HG02981 (cell line): ENCODE data around the gene CNR2.
"Not testable (repeated sequence)": the region's sequence is repeated elsewhere in the genome, so short reads cannot be mapped to it uniquely, and the experiment has no call there.

Experiments
- ATAC-seq: cut with Tn5 transposase; IDR thresholded peaks from one replicate; pipeline ENCODE4 v1.9.1; 2021; ENCODE audit warnings: mild to moderate bottlenecking, moderate library complexity; ENCODE audit not compliant: unreplicated experiment

The CNR2 gene

DNA sequence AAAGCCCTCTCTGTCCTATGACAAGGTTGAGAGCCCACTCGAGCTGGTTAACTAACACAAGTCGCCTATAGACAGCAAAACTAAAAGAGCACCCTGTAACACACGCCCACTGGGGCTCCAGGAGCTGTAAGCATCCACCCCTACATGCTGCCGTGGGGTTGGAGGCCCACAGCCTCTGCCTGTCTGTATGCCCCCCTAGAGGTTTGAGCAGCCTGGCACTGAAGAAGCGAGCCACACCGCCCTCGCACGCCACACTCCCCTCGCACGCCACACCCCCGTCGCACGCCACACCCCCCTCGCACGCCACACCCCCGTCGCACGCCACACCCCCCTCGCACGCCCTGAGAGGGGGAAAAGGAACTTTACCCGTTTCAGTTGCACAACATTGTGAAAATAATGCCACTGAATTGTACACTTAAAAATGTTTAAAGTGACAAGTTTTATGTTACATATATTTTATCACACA is 74.7 kb downstream of the CNR2 start:
- ATAC-seq: peak; percentile 79

DNA sequence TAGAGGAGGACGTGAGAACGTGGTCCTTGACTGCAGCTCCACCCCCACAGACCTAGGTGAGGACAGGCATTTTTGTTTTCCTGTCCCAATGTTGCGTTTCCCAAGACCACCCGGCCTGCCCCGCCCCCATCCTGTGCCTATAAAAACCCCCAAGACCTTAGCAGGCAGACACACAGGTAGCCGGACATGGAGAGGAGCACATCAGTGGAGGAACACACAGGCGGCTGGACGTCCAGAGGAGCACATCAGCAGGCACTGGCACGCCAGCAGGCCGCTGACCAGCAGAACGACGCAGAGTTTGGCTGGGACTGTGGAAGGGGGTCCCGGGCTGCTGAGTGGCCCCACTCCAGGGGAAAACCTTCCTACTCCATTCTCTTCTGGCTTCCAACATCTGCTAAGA is 75.3 kb downstream of the CNR2 start:
- no peak for ATAC-seq

DNA sequence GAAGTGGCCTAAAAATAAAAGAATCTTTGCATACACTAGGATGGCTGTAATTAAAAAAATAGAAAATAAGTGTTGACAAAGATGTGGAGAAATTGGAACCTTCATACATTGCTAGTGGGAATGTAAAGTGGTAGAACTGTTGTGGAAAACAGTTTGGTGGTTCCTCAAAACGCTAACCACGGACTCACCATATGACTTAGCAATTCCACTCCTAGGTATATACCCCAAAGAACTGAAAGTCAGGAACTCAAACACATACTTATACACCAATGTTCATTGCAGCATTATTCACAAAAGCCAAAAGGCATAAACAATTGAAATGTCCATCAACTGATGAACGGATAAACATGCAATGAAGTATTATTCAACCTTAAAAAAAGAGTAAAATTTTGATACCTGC is 77.1 kb downstream of the CNR2 start:
- ATAC-seq: no peak

DNA sequence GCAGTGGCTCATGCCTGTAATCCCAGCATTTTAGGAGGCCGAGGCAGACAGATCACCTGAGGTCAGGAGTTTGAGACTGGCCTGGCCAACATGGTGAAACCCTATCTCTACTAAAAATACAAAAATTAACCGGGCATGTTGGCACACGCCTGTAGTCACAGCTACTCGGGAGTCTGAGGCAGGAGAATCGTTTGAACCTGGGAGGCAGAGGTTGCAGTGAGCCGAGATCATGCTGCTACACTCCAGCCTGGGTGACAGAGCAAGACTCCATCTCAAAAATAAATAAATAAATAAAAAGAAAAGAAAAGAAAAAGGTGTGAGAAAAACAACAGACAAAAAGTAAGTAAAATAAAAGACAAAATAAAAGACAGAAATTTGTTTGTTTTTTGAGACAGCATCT is 79.0 kb downstream of the CNR2 start:
- ATAC-seq: not testable (repeated sequence)

DNA sequence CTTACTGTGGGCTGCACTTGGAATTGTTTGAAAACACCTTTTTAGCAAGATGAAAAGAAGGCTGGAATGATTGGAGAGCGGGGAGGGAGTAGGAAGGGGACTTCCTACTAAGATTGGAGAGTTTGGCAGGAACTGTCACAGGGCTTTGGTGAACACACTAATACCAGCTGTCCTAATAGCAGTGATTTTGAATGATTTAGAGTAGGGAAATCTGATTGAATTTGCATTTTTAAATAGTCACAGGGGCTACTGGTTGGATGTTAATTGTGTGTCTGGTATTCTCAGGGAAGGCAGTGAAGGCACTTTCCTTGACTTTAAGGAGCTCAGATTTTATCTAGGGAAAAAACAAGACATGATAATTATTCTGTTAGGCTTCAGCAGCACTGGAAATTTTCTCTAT is 85.4 kb downstream of the CNR2 start:
- ATAC-seq: no peak

DNA sequence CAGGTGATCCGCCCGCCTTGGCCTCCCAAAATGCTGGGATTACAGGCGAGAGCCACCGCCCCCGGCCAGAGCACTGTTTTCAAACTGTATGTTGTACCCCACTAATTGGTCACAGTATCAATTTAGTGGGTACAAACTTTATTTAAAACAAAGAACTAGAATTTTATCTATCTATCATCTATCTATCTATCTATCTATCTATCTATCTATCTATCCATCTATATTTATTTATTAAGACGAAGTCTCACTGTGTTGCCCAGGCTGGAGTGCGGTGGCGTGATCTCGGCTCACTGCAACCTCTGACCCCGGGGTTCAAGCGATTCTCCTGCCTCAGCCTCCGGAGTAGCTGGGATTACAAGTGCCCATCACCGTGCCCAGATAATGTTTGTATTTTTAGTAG is 86.6 kb downstream of the CNR2 start:
- not testable (repeated sequence) for ATAC-seq

DNA sequence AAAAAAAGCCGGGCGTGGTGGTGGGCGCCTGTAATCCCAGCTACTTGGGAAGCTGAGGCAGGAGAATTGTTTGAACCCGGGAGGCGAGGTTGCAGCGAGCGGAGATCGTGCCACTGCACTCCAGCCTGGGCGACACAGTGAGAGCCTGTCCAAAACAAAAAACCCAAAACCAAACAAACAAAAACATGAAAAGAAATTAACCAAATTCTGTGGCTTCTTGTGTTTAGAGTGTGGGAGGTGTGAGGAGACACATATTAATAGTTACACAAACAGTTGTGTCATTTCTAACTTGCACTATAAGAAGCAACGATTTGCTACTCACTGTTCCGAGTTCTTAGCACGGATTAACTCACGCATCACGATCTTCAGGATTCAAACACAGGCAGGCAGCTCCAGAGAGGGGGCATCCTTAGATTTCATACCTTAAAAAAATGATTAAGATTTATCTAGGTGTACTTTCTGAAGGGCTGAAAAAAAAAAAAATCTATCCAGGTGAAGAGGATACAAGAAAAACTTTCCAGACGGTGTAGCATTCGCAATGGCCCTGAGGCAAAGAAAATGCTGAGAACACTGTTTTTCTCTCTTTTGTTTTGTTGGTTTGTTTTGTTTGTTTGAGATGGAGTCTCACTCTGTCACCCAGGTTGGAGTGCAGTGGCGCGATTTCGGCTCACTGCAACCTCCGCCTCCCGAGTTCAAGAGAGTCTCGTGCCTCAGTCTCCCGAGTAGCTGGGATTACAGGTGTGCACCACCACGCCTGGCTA is 87.2 kb downstream of the CNR2 start:
- ATAC-seq: peak; percentile 17

DNA sequence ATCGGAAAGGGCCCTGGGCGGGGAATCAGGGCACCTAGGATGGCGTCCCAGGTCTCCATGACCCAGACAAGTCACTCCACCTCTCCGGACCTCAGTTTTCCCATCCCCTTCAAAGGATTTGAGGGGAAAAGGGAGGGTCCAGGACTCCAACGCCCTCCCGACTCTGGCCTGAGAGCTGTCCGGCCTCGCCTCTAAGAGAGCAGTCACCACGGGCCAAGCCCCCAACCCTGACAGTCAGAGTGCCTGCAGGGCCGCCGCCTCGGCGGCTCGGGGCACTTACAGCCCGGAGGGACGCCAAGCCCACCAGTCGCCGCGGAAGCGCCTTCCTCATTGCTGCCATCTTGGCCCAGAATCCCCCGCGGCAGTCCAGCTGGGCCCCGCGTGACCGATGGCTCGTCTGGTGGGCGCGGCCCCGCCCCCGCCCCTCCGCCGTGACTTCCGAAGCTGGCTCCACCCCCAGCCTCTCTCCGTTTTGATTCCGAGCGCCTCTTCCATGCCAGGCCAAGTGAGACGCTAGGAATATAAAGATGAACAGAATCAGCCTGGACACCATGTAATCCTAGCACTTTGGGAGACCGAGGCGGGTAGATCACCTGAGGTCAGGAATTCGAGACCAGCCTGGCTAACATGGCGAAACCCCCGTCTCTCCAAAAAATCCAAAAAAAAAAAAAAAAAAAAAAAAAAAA is 87.9 kb downstream of the CNR2 start, which contains the start of gene HMGCL:
Gene HMGCL (minus strand): TSS at position 354 of the 686 bp plus-strand sequence. CDS start 14 bp downstream, at position 340.
- ATAC-seq: peak; percentile 93

DNA sequence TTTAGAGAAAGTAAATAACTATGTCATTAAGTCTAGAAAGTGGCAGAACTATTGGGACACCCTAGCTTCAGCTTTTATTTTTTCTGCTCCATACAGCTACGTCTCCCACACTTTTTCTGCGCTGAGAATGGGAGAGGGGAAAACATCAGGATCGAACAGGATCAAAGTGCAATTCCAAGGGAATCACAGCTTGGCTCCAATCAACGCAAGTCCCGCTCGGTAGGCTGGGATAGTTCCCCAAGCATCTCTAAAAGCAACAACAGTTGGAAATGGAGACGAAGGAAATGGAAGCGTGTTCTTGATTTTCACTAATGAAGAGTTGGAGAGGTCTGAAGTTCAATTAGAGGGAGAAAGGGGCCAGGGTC is 88.5 kb downstream of the CNR2 start:
- ATAC-seq: no peak

DNA sequence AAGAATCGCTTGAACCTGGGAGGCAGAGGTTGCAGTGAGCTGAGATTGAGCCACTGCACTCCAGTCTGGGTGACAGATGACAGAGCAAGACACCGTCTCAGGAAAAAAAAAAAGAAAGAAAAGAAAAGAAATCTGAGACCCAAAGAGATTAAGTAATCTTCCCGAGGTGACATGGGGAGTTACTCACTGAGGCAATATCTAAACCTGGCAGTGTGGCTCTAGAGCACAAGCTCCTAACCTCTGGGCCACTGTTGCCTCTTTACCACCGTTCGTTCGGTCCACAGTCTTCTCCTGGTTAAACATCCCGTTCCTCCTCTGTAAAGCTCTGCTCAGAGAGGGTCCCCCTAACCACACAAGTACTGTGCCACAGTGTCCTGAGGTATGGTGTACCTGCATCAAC is 89.4 kb downstream of the CNR2 start:
- no peak for ATAC-seq
